Kidney (tissue), 14 donors: ENCODE results near the gene CFAP92. TPM values are rescaled to one million over a fixed set of nuclear protein-coding genes. Genes with fewer than 3 reads are reported as not detected.

ENCODE experiments used
- DNase-seq, 5 donors: peaks; one replicate each; pipeline ENCODE4 v3.0.0-alpha.2; 2013 to 2020
- FAIRE-seq: peaks from 2 replicates; lab custom pipeline; 2012; peaks lifted over from hg19 to GRCh38; lab: Jason Lieb, UNC
- H3K27ac ChIP-seq, 2 donors: one replicate each; pipeline ENCODE4 v1.7.0; 2013; ENCODE audit warnings: low read depth in 2 of 2, low read length in 2 of 2, inconsistent platforms in 1 of 2
- H3K27me3 ChIP-seq: one replicate; pipeline ENCODE4 v1.7.1; 2013; ENCODE audit warnings: low read length, inconsistent platforms; ENCODE audit not compliant: control insufficient read depth, insufficient read depth
- H3K36me3 ChIP-seq, 3 donors: one replicate each; pipeline versions ENCODE4 v1.7.0 to v1.7.1; 2013; ENCODE audit warnings: low read length in 3 of 3, control low read depth in 1 of 3, inconsistent platforms in 1 of 3; ENCODE audit not compliant: insufficient read depth in 3 of 3, control insufficient read depth in 2 of 3
- H3K4me1 ChIP-seq, 3 donors: one replicate each; pipeline versions ENCODE4 v1.7.0 to v1.7.1; 2013; ENCODE audit warnings: low read length in 3 of 3, inconsistent platforms in 1 of 3, low read depth in 1 of 3; ENCODE audit not compliant: control insufficient read depth in 2 of 3, insufficient read depth in 2 of 3
- H3K4me3 ChIP-seq, 3 donors: one replicate each; pipeline versions ENCODE4 v1.7.0 to v1.8.1; 2013; ENCODE audit warnings: low read length in 3 of 3, control low read depth in 1 of 3, inconsistent platforms in 1 of 3
- H3K9ac ChIP-seq, 3 donors: one replicate each; pipeline versions ENCODE4 v1.7.0 to v1.7.1; 2013; ENCODE audit warnings: low read length in 3 of 3, control low read depth in 1 of 3, inconsistent platforms in 1 of 3
- H3K9me3 ChIP-seq, 3 donors: one replicate each; pipeline versions ENCODE4 v1.7.0 to v1.7.1; 2013; ENCODE audit warnings: low read length in 3 of 3, control low read depth in 1 of 3, inconsistent platforms in 1 of 3; ENCODE audit not compliant: control insufficient read depth in 2 of 3, insufficient read depth in 1 of 3
- CTCF ChIP-seq: IDR thresholded peaks from 3 replicates; pipeline ENCODE4 v1.5.1; 2012; ENCODE audit warnings: mild to moderate bottlenecking, moderate library complexity, borderline replicate concordance; ENCODE audit not compliant: insufficient read depth; ENCODE audit errors: extremely low read depth
- intact Hi-C: fragments of 100-400 bp; cut with DNase I; formaldehyde crosslinking; loops from one replicate; pipeline ENCODE4 v1.11.1; 2022
- polyA plus RNA-seq: library from polyadenylated mRNA; stranded (reverse); fragments of 350-450 nt; fragmentation: Illumina TruSeq; extraction: RNeasy Lipid Tissue Mini Kit (QIAGEN cat#74804); gene quantifications from one replicate; pipeline ENCODE4 v1.2.3, GENCODE V29; 2014; ENCODE audit warnings: low read depth, low replicate concordance; ENCODE audit not compliant: insufficient read depth
- total RNA-seq: library from RNA; stranded (reverse); fragmentation: NEBNext Ultra II Directional; extraction: Animal tissue kit (Norgen Biotek cat#: 25700); gene quantifications from one replicate; pipeline ENCODE4 v1.2.1, GENCODE V29; 2021
- donor health status: control.
- donor health status: control.
- donor health status: control.
- donor health status: control.
- donor health status: control.
- donor health status: DM: yes; HTN: yes; CAD: no.
- donor health status: Normal renal cell carcinoma (clear cell type).

The CFAP92 gene
- total and polyA plus RNA-seq, 2 donors from 2014 or later: 0.56 to 0.60 TPM

GRCh38 chr3:128936341-128936740 is 57.5 kb downstream of the CFAP92 start:
- intact Hi-C loops: no loop called here
- no peak for TF ChIP-seq CTCF
- no peak overlapping the region for H3K4me3 ChIP-seq
- H3K27ac ChIP-seq: no peak overlapping the region
- FAIRE-seq: no peak
- H3K9me3 ChIP-seq: no peaks in the 10 kb centered on the region
- no peaks in the 10 kb centered on the region for H3K27me3 ChIP-seq
- no peaks in the 10 kb centered on the region for H3K36me3 ChIP-seq
- H3K9ac ChIP-seq: no peak overlapping the region
- DNase-seq: no peak
- peaks cover 0 to 4% (median 0%) of the 10 kb centered on the region in 3 donors for H3K4me1 ChIP-seq

DNA sequence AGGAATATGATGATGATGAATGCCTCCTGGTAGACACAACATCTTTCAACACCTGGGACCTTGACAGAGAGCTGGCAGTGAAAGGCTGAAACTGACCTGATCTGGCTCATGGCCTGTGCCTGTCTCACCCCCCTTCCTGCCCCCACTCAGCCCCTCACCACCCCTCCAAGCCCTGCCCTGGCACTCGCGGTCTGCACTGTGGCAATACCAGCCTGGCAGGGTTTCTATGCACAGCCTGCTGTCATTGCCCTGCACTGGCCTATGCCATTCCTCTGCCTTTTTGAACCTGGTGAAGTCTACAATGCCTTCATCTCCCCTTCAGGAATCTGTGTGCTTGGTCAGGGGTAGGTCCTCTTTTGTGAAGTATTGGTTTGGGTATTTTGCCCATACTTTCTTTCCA is 58.0 kb downstream of the CFAP92 start:
- no peak for TF ChIP-seq CTCF
- DNase-seq (no peak), FAIRE-seq (no peak)
- H3K27ac ChIP-seq: no peak overlapping the region
- no peak overlapping the region for H3K4me3 ChIP-seq
- H3K27me3 ChIP-seq: no peaks in the 10 kb centered on the region
- H3K9ac ChIP-seq: no peak overlapping the region
- H3K36me3 ChIP-seq: no peaks in the 10 kb centered on the region
- H3K9me3 ChIP-seq: no peaks in the 10 kb centered on the region
- peaks cover 0 to 4% (median 0%) of the 10 kb centered on the region in 3 donors for H3K4me1 ChIP-seq
- intact Hi-C loops: no loop called here

DNA sequence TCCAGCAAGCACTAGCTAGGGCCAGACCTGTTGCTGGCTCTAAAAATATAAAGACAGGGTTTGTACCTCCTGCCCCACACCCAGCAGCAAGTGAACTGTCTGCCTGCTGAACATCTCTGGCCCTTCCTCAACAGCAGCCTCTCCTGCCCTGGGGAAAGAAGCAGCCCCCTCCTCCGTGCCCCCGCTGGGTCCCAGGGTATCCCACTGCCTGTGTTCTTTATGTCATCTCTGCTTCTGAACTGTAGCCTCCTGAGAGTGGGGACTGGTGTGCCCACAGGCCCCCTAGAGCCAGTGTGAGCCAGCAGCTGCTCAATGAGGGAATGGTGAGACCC is 60.0 kb downstream of the CFAP92 start:
- Histone ChIP-seq H3K27ac (no peak overlapping the region), H3K36me3 (no peaks in the 10 kb centered on the region), H3K27me3 (no peaks in the 10 kb centered on the region), H3K9ac (no peak overlapping the region), H3K4me3 (no peak overlapping the region), H3K4me1 (peaks cover 0 to 4% (median 0%) of the 10 kb centered on the region in 3 donors), H3K9me3 (no peaks in the 10 kb centered on the region)
- intact Hi-C loops: no loop called here
- FAIRE-seq (no peak), DNase-seq (no peak)
- no peak for TF ChIP-seq CTCF
